HG02642 (cell line): Measurements from ENCODE around the gene KIAA0232.

Experiments used
- ATAC-seq: cut with Tn5 transposase; IDR thresholded peaks from one replicate; pipeline ENCODE4 v1.9.1; 2021; ENCODE audit warnings: mild to moderate bottlenecking; ENCODE audit not compliant: unreplicated experiment, poor library complexity

The KIAA0232 gene

GRCh38 chr4:6929339-6929811 lies 146.8 kb downstream of the KIAA0232 start:
- ATAC-seq, result no peak

- ATAC-seq, result no peak
Measured at GRCh38 chr4:6929812-6930464, 147.4 kb downstream of the KIAA0232 start.

DNA sequence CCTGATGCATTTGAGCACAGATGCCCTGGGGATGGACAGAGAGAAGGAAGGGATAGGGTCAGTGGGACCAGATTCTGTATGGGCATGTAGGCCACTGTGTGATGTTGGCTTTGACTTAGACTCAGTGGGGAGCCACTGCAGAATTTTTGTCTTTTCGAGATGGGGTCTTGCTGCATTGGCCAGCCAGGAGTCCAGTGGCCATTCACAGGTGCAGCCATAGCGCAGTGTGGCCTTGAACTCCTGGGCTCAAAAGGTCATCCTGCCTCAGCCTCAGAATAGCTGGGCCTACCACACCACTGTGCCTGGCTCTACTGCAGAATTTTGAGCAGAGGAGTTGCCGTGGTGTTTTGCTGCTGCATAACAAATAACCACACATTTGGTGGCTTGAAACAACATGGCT lies 149.9 kb downstream of the KIAA0232 start:
- no peak for ATAC-seq

GRCh38 chr4:6932918-6933317 lies 150.4 kb downstream of the KIAA0232 start:
- ATAC-seq, result no peak
